Large intestine (tissue), 12 donors: ENCODE measurements around the gene C3orf70. TPM values are rescaled to one million over a fixed set of nuclear protein-coding genes. Genes with fewer than 3 reads are reported as not detected.
A peak's percentile ranks its signal among the peaks of the same experiment; 100 is the strongest.

ENCODE experiments used
- DNase-seq, 2 donors: peaks; one replicate each; pipeline versions ENCODE4 v3.0.0 to v3.0.0-alpha.2; 2013
- H3K27ac ChIP-seq: one replicate; pipeline ENCODE4 v1.5.1; 2013; ENCODE audit warnings: low read length
- H3K27me3 ChIP-seq: 2 replicates; pipeline ENCODE4 v1.6.1; 2013; ENCODE audit warnings: low read length; ENCODE audit not compliant: control insufficient read depth, insufficient read depth
- H3K36me3 ChIP-seq: 2 replicates; pipeline ENCODE4 v1.6.1; 2013; ENCODE audit warnings: low read length; ENCODE audit not compliant: control insufficient read depth, insufficient read depth
- H3K4me1 ChIP-seq: one replicate; pipeline ENCODE4 v1.6.1; 2013; ENCODE audit warnings: low read length; ENCODE audit not compliant: control insufficient read depth, insufficient read depth
- H3K4me3 ChIP-seq: one replicate; pipeline ENCODE4 v1.5.1; 2013; ENCODE audit warnings: low read length
- H3K9me3 ChIP-seq: one replicate; pipeline ENCODE4 v1.6.1; 2013; ENCODE audit warnings: mild to moderate bottlenecking, low read depth, low read length, moderate library complexity; ENCODE audit not compliant: control insufficient read depth
- WGBS: methylation state at CpG from one replicate; pipeline ENCODE4 v1.1.5; 2013; ENCODE audit warnings: low lambda C conversion rate; ENCODE audit not compliant: insufficient coverage; 5-methylcytosine and 5-hydroxymethylcytosine counted together
- long read RNA-seq, 11 donors: transcript quantifications; one replicate each; lab custom pipeline, GENCODE V29; 2026
- polyA plus RNA-seq: library from polyadenylated mRNA; unstranded; fragments of 120-200 nt; gene quantifications from one replicate; pipeline ENCODE4 v1.2.1, GENCODE V29; 2013

The C3orf70 gene
- polyA plus RNA-seq: 10.2 TPM
- long read RNA-seq, donor 1, full-length matches to known transcripts: 2 of 2 reads
- long read RNA-seq, donor 1, partial matches to known transcripts: 0 of 2 reads
- long read RNA-seq, donor 1, other reads (novel, unspliced or antisense): 0 of 2 reads
- long read RNA-seq, donor 2, full-length matches to known transcripts: 3 of 3 reads
- long read RNA-seq, donor 2, partial matches to known transcripts: 0 of 3 reads
- long read RNA-seq, donor 2, other reads (novel, unspliced or antisense): 0 of 3 reads
- long read RNA-seq, donor 3: 0 reads
- long read RNA-seq, donor 4: 0 reads
- long read RNA-seq, donor 5, full-length matches to known transcripts: 1 of 1 reads
- long read RNA-seq, donor 5, partial matches to known transcripts: 0 of 1 reads
- long read RNA-seq, donor 5, other reads (novel, unspliced or antisense): 0 of 1 reads
- long read RNA-seq, donor 6, full-length matches to known transcripts: 5 of 5 reads
- long read RNA-seq, donor 6, partial matches to known transcripts: 0 of 5 reads
- long read RNA-seq, donor 6, other reads (novel, unspliced or antisense): 0 of 5 reads
- long read RNA-seq, donor 7, full-length matches to known transcripts: 5 of 5 reads
- long read RNA-seq, donor 7, partial matches to known transcripts: 0 of 5 reads
- long read RNA-seq, donor 7, other reads (novel, unspliced or antisense): 0 of 5 reads
- long read RNA-seq, donor 8, full-length matches to known transcripts: 4 of 4 reads
- long read RNA-seq, donor 8, partial matches to known transcripts: 0 of 4 reads
- long read RNA-seq, donor 8, other reads (novel, unspliced or antisense): 0 of 4 reads
- long read RNA-seq, donor 9, full-length matches to known transcripts: 3 of 3 reads
- long read RNA-seq, donor 9, partial matches to known transcripts: 0 of 3 reads
- long read RNA-seq, donor 9, other reads (novel, unspliced or antisense): 0 of 3 reads
- long read RNA-seq, donor 10, full-length matches to known transcripts: 3 of 3 reads
- long read RNA-seq, donor 10, partial matches to known transcripts: 0 of 3 reads
- long read RNA-seq, donor 10, other reads (novel, unspliced or antisense): 0 of 3 reads
- long read RNA-seq, donor 11, full-length matches to known transcripts: 4 of 4 reads
- long read RNA-seq, donor 11, partial matches to known transcripts: 0 of 4 reads
- long read RNA-seq, donor 11, other reads (novel, unspliced or antisense): 0 of 4 reads

- no CpG with 5 or more reads among the region's 113 CpGs for WGBS
- H3K4me1 ChIP-seq: peaks cover 4% of the 10 kb centered on the region
- peak; percentile 47 to 88 for DNase-seq
Measured at GRCh38 chr3:185152410-185153170, at the start of gene C3orf70. Gene C3orf70, minus strand, starts transcription at chr3:185153060. Its CDS starts 237 bp downstream, at chr3:185152823.

GRCh38 chr3:185200639-185201038, 47.8 kb upstream of the C3orf70 start:
- H3K27ac ChIP-seq: no peak overlapping the region
- no peaks in the 10 kb centered on the region for H3K27me3 ChIP-seq
- H3K4me3 ChIP-seq: no peak overlapping the region
- peaks cover 10% of the 10 kb centered on the region for H3K36me3 ChIP-seq
- H3K4me1 ChIP-seq: no peaks in the 10 kb centered on the region
- WGBS: 93% methylated on average over 4 of the region's 5 CpGs
- no peak for DNase-seq
- H3K9me3 ChIP-seq: no peaks in the 10 kb centered on the region

More at GRCh38 chr3:185152410-185153170, at the start of gene C3orf70:
- Histone ChIP-seq H3K9me3 (no peaks in the 10 kb centered on the region), H3K4me3 (peak within 1 kb of the TSS; percentile 78), H3K36me3 (no peaks in the 10 kb centered on the region), H3K27me3 (peaks cover 9% of the 10 kb centered on the region), H3K27ac (peak within 1 kb of the TSS; percentile 68)

- Histone ChIP-seq H3K9me3 (no peaks in the 10 kb centered on the region), H3K4me1 (no peaks in the 10 kb centered on the region), H3K27ac (no peak overlapping the region), H3K4me3 (no peak overlapping the region), H3K27me3 (no peaks in the 10 kb centered on the region), H3K36me3 (peaks cover 10% of the 10 kb centered on the region)
- no CpG with 5 or more reads among the region's 5 CpGs for WGBS
- DNase-seq: no peak
Measured at GRCh38 chr3:185199671-185200070, 46.8 kb upstream of the C3orf70 start.

GRCh38 chr3:185199206-185199605, 46.3 kb upstream of the C3orf70 start:
- no peaks in the 10 kb centered on the region for H3K4me1 ChIP-seq
- no peak overlapping the region for H3K4me3 ChIP-seq
- no peak overlapping the region for H3K27ac ChIP-seq
- no peaks in the 10 kb centered on the region for H3K9me3 ChIP-seq
- no peak for DNase-seq
- no peaks in the 10 kb centered on the region for H3K27me3 ChIP-seq
- peaks cover 7% of the 10 kb centered on the region for H3K36me3 ChIP-seq
- no CpG with 5 or more reads among the region's 4 CpGs for WGBS

GRCh38 chr3:185197068-185197467, 44.2 kb upstream of the C3orf70 start:
- Histone ChIP-seq H3K4me1 (no peaks in the 10 kb centered on the region), H3K9me3 (no peaks in the 10 kb centered on the region), H3K36me3 (peaks cover 10% of the 10 kb centered on the region), H3K4me3 (no peak overlapping the region), H3K27me3 (no peaks in the 10 kb centered on the region), H3K27ac (no peak overlapping the region)
- DNase-seq: no peak
- WGBS: no CpG with 5 or more reads among the region's 2 CpGs

GRCh38 chr3:185195652-185196051, 42.8 kb upstream of the C3orf70 start:
- no peak overlapping the region for H3K4me3 ChIP-seq
- H3K36me3 ChIP-seq: peaks cover 6% of the 10 kb centered on the region
- WGBS: no CpG with 5 or more reads among the region's 4 CpGs
- H3K4me1 ChIP-seq: no peaks in the 10 kb centered on the region
- DNase-seq: no peak
- H3K27ac ChIP-seq: no peak overlapping the region
- no peaks in the 10 kb centered on the region for H3K27me3 ChIP-seq
- no peaks in the 10 kb centered on the region for H3K9me3 ChIP-seq

GRCh38 chr3:185188816-185189215, 36.0 kb upstream of the C3orf70 start:
- H3K27me3 ChIP-seq: no peaks in the 10 kb centered on the region
- no peak for DNase-seq

GRCh38 chr3:185187391-185187790, 34.5 kb upstream of the C3orf70 start:
- Histone ChIP-seq H3K36me3 (peaks cover 4% of the 10 kb centered on the region), H3K27ac (no peak overlapping the region), H3K4me3 (no peak overlapping the region), H3K4me1 (no peaks in the 10 kb centered on the region), H3K9me3 (no peaks in the 10 kb centered on the region), H3K27me3 (no peaks in the 10 kb centered on the region)
- WGBS: no CpG with 5 or more reads among the region's 2 CpGs
- no peak for DNase-seq

More at GRCh38 chr3:185188816-185189215, 36.0 kb upstream of the C3orf70 start:
- H3K4me1 ChIP-seq: no peaks in the 10 kb centered on the region
- peaks cover 6% of the 10 kb centered on the region for H3K36me3 ChIP-seq
- no peaks in the 10 kb centered on the region for H3K9me3 ChIP-seq
- H3K27ac ChIP-seq: no peak overlapping the region
- no peak overlapping the region for H3K4me3 ChIP-seq

- Histone ChIP-seq H3K4me1 (peaks cover 17% of the 10 kb centered on the region), H3K36me3 (no peaks in the 10 kb centered on the region), H3K27me3 (no peaks in the 10 kb centered on the region), H3K27ac (peak overlapping the region; percentile 81), H3K9me3 (no peaks in the 10 kb centered on the region), H3K4me3 (no peak overlapping the region)
- WGBS: 10% methylated on average over 2 of the region's 10 CpGs
- DNase-seq: peak; percentile 30 to 53
Measured at GRCh38 chr3:185176750-185177359, 24.0 kb upstream of the C3orf70 start.
